H54 (cell line): Measurements from ENCODE around the gene PTPRK.

ENCODE experiments used
- DNase-seq: peaks from one replicate; pipeline ENCODE4 v3.0.0; 2011; ENCODE audit warnings: low spot score, mixed read lengths; ENCODE audit not compliant: insufficient read length
- FAIRE-seq: peaks from 3 replicates; lab custom pipeline; 2011; peaks lifted over from hg19 to GRCh38; lab: Jason Lieb, UNC
- POLR2A ChIP-seq: IDR thresholded peaks from 2 replicates; pipeline ENCODE4 v1.6.1; 2011; ENCODE audit warnings: low read depth, mild to moderate bottlenecking, low read length

Gene PTPRK

DNA sequence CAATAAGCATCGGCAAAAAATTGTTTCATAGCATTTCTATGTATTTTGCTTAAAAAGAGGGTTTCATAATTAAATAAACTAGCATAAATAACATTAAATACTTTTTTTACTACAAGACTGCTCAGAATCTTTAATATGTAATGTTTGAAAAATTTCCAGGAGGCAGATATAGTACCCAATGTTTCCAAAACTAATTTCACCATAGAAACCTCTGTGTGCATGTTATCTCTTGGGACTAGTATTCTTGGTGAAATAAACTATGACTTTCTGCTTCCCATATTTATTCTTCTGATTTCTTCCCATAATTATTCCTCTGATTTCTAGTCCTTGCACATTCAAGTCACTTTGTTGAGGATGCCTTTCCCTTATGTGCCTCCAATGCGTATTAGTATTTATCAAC is 94.5 kb downstream of the PTPRK start:
- DNase-seq (no peak), FAIRE-seq (no peak)
- TF ChIP-seq POLR2A = no peak

- DNase-seq = no peak
- no peak for TF ChIP-seq POLR2A
- no peak for FAIRE-seq
Observed at GRCh38 chr6:128422871-128423270, 97.5 kb downstream of the PTPRK start.

DNA sequence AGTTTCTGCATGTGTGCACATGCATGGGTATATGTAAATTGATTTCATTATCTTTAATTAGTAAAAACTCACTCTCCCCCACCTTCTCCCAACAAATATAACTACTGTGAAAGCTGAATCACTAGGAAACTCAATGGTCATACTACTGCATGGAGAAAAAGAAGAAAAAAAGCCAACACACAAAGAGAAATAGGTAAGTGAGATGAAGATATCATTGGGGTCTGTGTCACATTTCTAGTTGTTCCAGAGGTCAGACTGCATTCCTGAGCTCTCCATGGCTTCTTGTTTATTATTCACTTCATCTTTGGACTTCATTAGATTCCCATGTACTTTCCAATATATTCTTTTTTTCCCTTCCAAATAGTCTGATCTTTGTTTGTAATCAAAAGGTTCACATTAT is 98.2 kb downstream of the PTPRK start:
- DNase-seq (no peak), FAIRE-seq (no peak)
- TF ChIP-seq POLR2A = no peak

GRCh38 chr6:128421788-128422187 is 98.6 kb downstream of the PTPRK start:
- TF ChIP-seq POLR2A = no peak
- DNase-seq (no peak), FAIRE-seq (no peak)

- DNase-seq (no peak), FAIRE-seq (no peak)
- TF ChIP-seq POLR2A = no peak
Observed at GRCh38 chr6:128417698-128418097, 102.7 kb downstream of the PTPRK start.

DNA sequence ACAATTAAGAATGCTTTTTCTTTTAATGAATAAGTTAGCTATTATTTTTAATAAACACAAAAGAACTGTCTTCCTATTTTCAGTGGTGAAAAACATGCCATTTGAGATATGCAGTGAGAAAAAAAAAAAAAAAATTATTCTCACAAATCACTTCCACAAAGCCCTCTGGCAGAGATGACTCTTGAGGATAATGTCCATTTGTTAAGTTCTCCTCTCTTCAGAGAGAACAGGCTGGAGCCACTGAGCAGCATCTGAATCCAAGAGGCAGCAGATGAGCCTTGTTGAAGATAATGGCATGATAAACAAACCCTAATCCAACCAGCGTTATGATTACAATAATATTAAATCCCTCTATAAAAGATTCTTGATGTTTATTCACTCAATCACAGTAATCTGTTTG is 105.0 kb downstream of the PTPRK start:
- TF ChIP-seq POLR2A = no peak
- no peak for FAIRE-seq
- no peak for DNase-seq

GRCh38 chr6:128414943-128415342 is 105.5 kb downstream of the PTPRK start:
- no peak for TF ChIP-seq POLR2A
- DNase-seq = no peak
- FAIRE-seq = no peak

DNA sequence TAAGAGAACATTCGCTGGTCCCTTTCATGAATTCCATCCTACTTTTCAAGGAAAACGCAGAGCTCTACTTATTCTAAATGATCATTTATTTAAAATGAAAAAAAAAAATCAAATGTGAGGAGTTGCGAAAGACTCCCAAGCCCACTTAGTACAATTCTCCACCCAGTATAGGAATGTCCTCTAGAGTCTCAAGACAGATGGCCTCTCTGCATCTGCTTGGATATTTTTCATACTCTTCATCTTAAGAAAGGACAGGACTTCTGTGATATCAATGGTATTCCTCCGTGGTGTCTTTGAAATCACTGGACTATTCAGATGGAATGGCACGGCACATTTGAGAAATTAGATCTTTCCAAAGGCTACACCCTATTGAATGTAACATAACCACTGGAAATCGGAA is 107.1 kb downstream of the PTPRK start:
- DNase-seq = no peak
- no peak for FAIRE-seq
- TF ChIP-seq POLR2A = no peak

DNA sequence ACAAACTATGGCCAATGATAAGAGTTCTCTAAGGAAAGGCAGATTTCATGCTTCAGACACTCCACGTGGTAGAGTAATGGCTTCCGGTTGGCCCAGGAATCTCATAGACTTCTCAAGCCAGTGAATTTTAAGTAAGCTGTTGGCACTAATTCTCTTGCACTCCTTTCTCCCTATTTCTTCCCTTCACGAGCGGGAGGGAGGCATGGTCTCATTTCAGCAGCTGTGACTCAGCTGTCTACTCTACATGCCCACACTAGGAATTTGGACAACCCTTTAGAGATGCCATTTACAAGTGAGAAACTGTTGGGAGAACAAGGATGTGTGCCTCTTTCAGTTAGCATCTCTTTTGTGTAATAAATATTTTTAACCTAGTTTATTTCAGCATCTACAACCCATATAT is 107.7 kb downstream of the PTPRK start:
- no peak for DNase-seq
- no peak for TF ChIP-seq POLR2A
- no peak for FAIRE-seq

DNA sequence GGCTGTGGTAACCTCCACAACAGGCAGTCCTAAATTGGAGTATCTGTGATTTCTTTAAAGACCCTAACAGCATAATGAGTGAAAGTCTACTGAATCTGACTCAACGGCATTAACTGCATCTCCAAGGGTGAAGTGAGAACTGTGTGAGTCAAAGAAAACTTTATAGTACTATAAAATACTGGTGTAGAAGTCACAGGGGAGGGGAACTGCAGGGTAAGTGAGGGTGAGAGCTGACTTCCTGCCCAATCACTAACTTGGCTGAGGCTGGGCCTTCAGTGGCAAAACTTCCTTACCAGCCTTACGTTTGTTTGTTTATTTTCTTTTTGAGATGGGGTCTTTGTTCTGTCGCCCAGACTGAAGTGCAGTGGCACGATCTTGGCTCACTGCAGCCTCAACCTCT is 109.8 kb downstream of the PTPRK start:
- TF ChIP-seq POLR2A = no peak
- FAIRE-seq (no peak), DNase-seq (no peak)

DNA sequence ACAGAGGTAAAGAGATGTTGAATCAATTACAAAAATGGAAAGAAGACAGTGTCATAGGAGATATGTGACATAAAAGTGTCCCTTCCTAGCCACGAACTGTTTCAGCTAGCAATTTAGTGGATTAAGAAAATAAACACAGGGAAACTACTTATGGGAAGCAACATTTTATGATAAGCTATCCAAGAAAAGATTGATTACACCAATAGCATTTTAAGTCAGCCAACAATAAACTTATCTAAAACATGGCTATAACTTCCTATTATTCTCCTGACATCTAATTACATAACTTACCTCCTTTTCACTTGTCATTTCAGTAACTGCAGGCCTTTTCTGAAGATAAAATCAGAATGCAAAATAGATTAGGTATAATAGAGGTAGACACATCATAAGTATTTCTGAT is 111.4 kb downstream of the PTPRK start:
- FAIRE-seq (no peak), DNase-seq (no peak)
- TF ChIP-seq POLR2A = no peak

DNA sequence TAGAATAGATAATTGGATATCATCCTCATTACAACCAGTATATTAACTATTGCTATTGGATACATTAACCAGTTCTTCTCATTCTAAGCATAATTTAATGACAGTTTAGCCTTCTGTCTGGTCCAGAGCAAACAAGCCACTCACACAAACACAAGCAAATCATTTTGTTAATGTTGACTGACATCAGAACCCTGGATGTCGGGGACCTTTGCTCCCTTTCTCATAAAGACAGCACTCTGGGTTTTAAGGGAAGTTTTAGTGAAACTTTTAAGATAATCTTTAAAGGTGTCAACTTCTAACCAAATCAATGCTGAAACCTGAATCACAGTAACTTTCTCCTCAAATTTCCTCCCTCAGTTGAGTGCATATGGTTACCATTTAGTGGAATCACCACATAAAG is 113.9 kb downstream of the PTPRK start:
- DNase-seq (no peak), FAIRE-seq (no peak)
- no peak for TF ChIP-seq POLR2A

GRCh38 chr6:128403618-128404444 is 116.6 kb downstream of the PTPRK start:
- FAIRE-seq (no peak), DNase-seq (no peak)
- no peak for TF ChIP-seq POLR2A

- FAIRE-seq (no peak), DNase-seq (no peak)
- no peak for TF ChIP-seq POLR2A
Observed at GRCh38 chr6:128400875-128401274, 119.5 kb downstream of the PTPRK start.

- no peak for FAIRE-seq
- DNase-seq = no peak
- TF ChIP-seq POLR2A = no peak
Observed at GRCh38 chr6:128397996-128398395, 122.4 kb downstream of the PTPRK start.
